HG03097 (cell line): ENCODE results near the gene IGFBP5.

Experiments
- ATAC-seq: cut with Tn5 transposase; IDR thresholded peaks from one replicate; pipeline ENCODE4 v1.9.1; 2021; ENCODE audit not compliant: unreplicated experiment, low FRiP score

Gene IGFBP5

GRCh38 chr2:216690456-216690852, 4.9 kb downstream of the IGFBP5 start:
- no peak for ATAC-seq

GRCh38 chr2:216689397-216689796, 6.0 kb downstream of the IGFBP5 start:
- no peak for ATAC-seq

GRCh38 chr2:216688731-216689340, 6.5 kb downstream of the IGFBP5 start:
- no peak for ATAC-seq

GRCh38 chr2:216687646-216688045, 7.7 kb downstream of the IGFBP5 start:
- ATAC-seq = no peak

GRCh38 chr2:216687111-216687510, 8.2 kb downstream of the IGFBP5 start:
- ATAC-seq = no peak

GRCh38 chr2:216685327-216685875, 9.9 kb downstream of the IGFBP5 start:
- ATAC-seq = no peak

GRCh38 chr2:216683846-216684245, 11.5 kb downstream of the IGFBP5 start:
- ATAC-seq = no peak

- ATAC-seq = no peak
These were observed 13.7 kb downstream of the IGFBP5 start for GRCh38 chr2:216681683-216682082.

- ATAC-seq = no peak
These were observed 14.3 kb downstream of the IGFBP5 start for GRCh38 chr2:216680951-216681629.

GRCh38 chr2:216679658-216680024, 15.7 kb downstream of the IGFBP5 start:
- no peak for ATAC-seq

- no peak for ATAC-seq
These were observed 16.3 kb downstream of the IGFBP5 start for GRCh38 chr2:216678813-216679657.

GRCh38 chr2:216678098-216678465, 17.3 kb downstream of the IGFBP5 start:
- no peak for ATAC-seq

GRCh38 chr2:216677439-216678097, 17.8 kb downstream of the IGFBP5 start:
- ATAC-seq = no peak

- no peak for ATAC-seq
These were observed 18.7 kb downstream of the IGFBP5 start for GRCh38 chr2:216676630-216677029.

- no peak for ATAC-seq
These were observed 21.0 kb downstream of the IGFBP5 start for GRCh38 chr2:216674376-216674775.

- ATAC-seq = no peak
These were observed 21.7 kb downstream of the IGFBP5 start for GRCh38 chr2:216673609-216674008.

- ATAC-seq = no peak
These were observed 22.3 kb downstream of the IGFBP5 start for GRCh38 chr2:216673021-216673420.

- no peak for ATAC-seq
These were observed 22.9 kb downstream of the IGFBP5 start for GRCh38 chr2:216672466-216672865.

GRCh38 chr2:216671791-216672343, 23.5 kb downstream of the IGFBP5 start:
- ATAC-seq = no peak

GRCh38 chr2:216671081-216671411, 24.3 kb downstream of the IGFBP5 start:
- no peak for ATAC-seq
